ENCODE data around the gene EHMT1. TPM values are rescaled to one million over a fixed set of nuclear protein-coding genes. Genes with fewer than 3 reads are reported as not detected.
"Not testable (repeated sequence)": the region's sequence is repeated elsewhere in the genome, so short reads cannot be mapped to it uniquely, and the experiment has no call there.

The EHMT1 gene
- total RNA-seq, 1 donor from 2014 or later: 38.3 TPM

DNA sequence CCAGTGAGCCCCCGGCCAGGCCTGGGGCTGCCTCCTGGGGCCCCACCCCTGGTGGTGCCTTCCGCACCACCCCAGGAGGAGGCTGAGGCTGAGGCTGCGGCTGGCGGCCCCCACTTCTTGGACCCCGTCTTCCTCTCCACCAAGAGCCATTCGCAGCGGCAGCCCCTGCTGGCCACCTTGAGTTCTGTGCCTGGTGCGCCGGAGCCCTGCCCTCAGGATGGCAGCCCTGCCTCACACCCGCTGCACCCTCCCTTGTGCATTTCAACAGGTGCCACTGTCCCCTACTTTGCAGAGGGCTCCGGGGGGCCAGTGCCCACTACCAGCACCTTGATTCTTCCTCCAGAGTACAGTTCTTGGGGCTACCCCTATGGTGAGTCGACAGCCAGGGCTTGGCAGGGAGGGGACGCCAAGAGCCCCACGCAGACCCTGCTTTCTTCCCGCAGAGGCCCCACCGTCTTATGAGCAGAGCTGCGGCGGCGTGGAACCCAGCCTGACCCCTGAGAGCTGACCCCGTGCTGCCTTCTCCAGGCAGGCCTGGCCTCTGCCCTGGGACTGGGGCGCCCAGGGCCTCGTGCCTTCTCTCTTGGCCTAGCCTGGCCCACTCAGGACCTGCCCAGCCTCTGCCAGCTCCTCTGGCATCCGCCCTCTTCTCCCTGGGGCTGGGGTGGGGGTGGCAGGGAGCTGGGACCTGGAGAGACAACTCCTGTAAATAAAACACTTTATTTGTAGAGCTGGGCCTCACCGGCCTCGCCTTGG lies 4.0 kb upstream of the EHMT1 start:
- DNase-seq (ENCODE audit: low read depth in 2 of 2): no peak

DNA sequence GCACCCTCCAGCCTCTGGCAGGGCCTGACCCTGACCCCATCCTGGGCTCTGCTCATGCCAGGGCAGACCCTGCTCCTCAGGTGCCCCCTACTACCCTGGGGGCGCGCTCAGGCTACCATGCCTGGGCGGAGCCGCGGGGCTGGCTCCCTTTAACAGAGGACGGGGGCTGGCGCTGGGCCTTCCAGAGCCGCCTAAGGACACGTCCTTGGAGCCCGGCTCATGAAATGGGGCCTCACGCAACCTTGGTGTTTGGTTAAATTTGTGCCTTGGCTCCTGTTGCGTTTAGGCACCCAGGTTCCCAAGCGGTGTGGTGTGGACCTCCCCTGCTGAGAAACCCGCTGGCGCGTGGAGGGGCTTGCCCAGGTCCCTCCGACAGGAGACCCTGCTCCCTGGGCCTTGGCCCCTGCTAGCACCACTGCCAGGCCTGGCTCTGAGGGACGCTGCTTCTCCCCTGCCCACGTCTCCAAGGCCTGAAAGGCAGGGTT lies 3.4 kb upstream of the EHMT1 start:
- DNase-seq (ENCODE audit: low read depth in 2 of 2): no peak

DNA sequence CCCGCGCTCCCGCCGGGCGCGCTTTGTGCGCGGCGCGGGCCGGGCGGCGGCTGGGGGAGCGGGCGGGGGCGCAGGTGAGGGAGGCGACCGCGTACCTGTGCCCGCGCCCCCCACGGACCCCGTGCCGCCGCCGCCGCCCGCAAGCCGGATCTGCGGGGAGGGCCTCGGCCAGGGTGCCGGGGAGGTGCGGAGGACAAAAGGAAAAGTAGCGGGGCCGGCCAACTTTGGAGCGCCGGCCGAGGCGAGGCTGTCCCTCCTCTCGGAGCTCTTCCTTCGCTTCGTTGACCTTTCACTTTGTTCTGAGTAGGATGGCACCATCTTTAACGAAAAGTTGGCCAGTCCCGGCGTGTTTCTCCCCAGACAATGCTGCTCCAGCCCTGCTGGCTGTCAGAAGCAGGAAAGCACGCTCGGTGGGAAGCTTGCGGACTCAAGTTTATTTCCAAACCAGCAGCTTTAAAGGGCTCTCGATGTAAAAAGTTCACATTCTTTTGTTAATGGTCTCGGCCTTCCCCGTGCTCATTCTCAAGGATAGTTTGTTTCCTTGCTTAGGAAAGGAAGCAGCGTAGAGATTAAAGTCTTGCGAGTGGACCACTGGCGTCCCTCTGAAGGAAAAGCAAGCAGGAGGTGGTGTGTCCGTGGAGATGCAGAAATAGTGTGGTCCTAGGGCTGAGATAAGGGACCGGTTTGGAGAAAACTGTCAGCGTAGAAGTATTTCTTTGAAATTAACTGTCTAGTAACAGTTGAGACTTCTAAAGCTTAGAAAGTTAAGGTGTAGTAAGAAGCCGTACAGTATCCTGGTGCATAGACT lies 639 bp downstream of the EHMT1 start:
- DNase-seq (ENCODE audit: low read depth in 2 of 2): peak in 1 of 2 donors; percentile 47

DNA sequence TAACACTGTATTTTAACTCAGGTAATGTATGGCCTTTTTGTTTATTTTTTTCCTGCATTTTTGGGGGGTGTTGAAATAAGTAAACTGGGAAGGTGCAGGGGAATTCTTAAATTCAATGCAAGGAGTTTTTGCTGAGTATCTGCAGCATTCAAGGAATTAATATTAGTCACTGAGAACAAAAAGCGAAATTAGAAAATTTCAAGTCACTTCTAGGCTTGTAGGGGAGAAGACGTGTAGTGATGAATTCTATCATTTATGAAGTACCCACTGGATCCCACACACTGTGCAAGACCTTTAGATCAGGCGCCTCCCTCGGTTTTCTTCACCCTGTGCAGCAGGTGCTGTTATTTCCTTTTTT lies 1.2 kb downstream of the EHMT1 start:
- DNase-seq (ENCODE audit: low read depth in 2 of 2): no peak

DNA sequence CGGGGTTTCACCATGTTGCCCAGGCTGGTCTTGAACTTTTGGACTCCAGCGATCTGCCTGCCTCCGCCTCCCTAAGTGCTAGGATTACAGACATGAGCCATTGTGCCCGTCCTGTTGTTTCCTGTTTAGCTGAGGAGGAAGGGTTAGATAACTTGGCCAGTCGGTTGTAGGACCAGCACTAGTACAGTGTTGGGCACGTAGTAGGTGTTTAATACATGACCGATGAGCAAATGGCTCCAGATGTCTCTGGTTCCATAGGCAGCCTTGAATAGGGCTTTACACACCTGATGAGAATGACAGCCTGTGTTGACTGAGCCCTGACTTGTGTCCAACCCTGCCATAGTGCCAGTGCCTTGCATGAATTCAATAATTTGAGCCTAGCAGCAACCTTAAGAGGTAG lies 1.8 kb downstream of the EHMT1 start:
- no peak for DNase-seq (ENCODE audit: low read depth in 2 of 2)

DNA sequence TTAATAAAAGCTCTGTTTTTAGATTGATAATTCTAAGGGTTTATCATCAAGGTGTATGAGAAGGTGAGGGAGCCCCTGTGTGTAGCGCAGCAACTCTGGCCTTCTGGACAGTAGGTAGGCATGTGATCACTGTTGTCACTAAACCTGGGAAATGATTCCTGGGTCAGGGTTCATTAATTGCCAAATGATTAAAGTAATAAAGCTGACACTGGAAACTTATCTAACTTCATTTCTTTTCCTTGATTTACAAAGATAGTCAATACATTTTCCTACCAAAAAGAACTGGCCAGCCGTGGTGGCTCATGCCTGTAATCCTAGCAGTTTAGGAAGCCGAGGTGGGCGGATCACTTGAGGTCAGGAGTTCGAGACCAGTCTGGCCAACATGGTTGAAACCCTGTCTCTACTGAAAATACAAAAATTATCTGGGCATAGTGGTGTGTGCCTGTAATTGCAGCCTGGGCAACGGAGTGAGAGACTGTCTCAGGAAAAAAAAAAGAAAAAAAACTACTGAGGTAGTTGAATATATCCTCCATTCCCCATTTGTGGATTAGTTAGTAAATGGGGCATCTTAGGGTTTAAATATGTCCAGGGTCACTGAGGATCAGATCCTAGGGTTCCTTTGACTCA lies 2.4 kb downstream of the EHMT1 start:
- peak in 1 of 2 donors; percentile 20 for DNase-seq (ENCODE audit: low read depth in 2 of 2)

DNA sequence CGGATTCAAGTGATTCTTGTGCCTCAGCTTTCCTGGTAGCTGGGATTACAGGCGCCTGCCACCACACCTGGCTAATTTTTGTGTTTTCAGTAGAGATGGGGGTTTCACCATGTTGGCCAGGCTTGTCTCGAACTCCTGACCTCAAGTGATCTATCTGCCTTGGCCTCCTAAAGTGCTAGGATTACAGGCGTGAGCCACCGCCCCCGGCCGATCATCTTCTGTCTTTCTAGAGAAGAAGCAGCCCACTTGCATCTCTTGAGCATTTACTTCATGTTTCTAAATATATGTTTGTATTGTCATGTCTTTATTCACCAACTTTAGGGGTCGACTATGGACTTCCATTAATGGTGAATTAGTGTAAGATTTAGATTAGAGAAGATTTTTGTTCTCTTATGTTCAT lies 3.4 kb downstream of the EHMT1 start:
- not testable (repeated sequence) for DNase-seq (ENCODE audit: low read depth in 2 of 2)

DNA sequence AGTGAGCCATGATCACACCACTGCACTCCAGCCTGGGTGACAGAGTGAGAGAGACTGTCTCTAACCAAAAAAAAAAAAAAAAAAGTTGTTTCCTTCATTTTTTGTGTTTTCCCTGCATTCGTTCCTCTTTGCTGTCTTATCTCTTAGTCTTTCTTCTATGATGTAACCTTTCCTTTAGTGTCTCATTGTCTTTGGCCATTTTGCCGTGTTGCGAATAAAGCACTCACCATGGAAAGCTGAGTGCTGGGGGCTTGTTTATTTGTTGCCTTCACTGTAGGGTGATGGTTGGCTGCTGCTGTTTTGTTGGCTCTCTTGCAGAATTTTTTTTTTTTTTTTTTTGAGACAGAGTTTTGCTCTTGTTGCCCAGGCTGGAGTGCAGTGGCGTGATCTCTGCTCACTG lies 7.7 kb downstream of the EHMT1 start:
- DNase-seq (ENCODE audit: low read depth in 2 of 2): no peak

DNA sequence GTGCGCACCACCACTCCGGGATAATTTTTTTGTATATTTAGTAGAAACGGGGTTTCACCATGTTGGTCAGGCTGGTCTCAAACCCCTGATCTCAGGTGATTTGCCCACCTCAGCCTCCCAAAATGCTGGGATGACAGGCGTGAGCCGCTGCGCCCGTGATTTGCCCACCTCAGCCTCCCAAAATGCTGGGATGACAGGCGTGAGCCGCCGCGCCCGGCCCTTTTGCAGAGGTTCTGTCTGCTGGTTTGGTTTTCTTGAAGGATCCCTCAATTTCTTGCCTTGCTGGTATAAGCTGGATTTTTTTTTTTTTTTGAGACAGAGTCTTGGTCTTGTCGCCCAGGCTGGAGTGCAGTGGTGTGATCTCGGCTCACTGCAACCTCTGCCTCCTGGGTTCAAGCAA lies 8.6 kb downstream of the EHMT1 start:
- DNase-seq (ENCODE audit: low read depth in 2 of 2): not testable (repeated sequence)

DNA sequence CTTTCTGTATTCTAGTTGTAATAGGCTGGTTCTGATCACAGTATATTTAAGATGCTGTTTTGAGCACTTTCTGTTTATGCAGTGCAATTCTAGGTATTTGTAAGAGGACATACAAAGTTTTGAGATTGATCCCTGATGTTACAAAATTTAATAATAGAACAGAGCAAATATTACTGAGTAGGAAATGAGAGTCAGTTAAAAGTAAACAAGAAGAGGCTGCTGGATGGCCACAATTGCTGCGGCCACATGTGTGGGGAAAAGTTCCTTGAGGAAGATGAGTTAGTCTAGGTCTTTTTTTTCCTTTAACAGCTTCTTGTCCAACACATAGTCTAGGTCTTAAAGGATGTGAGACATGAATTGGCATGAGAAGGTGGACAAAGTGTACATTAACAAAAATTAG lies 11.3 kb downstream of the EHMT1 start:
- no peak for DNase-seq (ENCODE audit: low read depth in 2 of 2)

DNA sequence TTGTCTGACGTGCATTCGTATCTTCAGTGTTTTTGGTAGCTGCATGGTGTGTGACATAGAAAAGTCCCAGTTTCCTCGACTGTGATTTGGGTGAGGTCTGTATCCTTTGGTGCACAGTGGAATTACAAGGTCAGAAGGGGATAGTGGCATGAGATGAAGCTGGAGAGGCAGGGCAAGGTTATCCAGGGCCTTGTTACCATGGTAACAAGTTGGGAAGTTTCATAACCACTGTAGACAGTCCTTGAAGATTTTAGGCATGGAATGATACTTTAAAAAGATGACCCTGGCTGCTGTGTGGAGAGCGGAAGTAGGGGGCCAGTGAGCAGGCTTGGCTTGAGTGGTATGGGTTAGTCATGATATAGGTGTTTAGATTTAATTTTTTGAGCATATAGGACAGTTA lies 11.9 kb downstream of the EHMT1 start:
- no peak for DNase-seq (ENCODE audit: low read depth in 2 of 2)

DNA sequence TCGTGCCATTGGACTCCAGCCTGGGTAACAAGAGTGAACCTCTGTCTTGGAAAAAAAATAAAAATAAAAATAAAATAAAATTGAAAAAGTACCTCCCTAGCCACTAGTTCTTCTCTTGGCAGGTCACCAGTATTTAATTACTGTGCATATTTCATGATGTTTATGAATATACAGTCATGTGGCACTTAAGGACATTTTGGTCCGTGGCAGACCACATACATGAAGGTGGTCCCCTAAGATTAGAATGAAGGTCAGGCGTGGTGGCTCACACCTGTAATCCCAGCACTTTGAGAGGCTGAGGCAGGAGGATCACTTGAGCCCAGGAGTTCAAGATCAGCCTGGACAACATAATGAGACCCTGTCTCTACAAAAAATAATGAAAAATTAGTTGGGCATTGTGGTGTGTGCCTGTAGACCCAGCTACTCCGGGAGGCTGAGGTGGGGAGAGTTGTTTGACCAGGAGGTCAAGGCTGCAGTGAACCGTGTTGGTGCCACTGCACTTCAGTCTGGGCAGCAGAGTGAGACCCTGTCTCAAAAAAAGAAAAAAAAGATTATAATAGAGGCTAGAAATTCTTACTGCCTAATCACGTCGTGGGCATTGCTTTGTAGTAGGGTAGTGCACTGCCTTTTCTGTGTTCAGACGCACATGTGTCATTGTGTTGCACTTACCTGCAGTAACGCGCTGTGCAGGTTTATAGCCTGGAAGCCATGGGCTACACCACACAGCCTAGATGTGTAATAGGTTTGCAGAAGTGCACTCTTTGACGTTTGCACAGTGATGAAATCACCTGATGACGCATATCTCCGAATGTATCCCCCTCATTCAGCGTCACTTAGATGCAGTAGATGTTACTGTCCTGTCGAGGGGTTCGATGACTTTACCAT lies 12.8 kb downstream of the EHMT1 start:
- no peak for DNase-seq (ENCODE audit: low read depth in 2 of 2)

DNA sequence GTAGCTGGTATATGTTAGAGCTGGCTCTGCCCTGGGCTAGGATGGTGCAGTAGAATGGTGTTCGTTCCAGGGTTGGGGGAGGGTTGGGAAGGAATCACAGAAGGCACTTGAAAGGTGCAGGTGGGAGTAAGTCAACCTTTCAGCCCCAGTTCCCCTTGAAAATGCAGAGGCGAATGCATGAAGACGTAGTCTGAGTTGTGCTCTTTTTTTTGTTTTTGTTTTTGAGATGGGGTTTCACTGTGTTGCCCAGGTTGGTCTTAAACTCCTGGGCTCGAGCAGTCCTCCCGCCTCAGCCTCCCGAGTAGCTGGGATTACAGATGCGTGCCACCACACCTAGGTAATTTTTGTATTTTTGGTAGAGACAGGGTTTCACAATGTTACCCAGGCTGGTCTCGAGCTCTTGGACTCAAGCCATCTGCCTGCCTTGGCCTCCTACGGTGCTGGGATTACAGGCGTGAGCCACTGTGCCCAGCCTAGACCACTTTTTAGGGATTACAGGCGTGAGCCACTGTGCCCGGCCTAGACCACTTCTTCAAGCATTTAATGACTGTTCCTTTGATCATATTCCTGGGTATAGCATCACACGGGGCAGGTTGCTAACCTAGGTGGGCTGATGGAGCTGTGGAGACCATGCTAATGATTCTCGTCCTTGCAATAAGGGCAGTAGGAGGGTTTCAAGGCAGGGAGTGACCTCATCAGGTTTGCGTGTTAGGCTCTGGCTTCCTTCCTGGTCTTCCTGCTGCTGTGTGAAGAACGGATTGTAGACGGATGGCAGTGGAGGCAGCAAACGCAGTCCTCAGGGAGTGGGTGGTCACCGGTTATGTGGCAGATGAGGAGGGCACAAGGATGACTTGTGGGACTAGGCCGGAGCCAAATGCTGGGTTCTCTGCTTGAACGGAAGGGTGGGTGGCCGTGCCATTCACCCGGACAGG lies 13.7 kb downstream of the EHMT1 start:
- DNase-seq (ENCODE audit: low read depth in 2 of 2): peak in 1 of 2 donors; percentile 78

DNA sequence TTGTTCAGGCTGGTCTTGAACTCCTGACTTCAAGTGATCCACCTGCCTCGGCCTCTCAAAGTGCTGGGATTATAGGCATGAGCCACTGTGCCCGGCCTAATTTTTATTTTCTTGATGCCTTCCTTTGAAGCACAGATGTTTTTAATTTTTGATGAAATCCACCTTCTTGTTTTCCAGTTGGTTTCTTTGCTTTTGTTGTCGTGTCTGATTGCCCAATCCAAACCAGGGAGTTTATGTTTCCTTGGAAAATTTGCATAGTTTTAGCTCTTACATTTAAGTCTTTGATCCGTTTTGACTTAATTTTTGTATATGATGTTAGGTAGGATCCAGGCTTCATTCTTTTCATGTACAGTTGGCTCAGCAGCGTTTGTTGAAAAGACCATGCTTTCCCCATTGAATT lies 15.2 kb downstream of the EHMT1 start:
- no peak for DNase-seq (ENCODE audit: low read depth in 2 of 2)

DNA sequence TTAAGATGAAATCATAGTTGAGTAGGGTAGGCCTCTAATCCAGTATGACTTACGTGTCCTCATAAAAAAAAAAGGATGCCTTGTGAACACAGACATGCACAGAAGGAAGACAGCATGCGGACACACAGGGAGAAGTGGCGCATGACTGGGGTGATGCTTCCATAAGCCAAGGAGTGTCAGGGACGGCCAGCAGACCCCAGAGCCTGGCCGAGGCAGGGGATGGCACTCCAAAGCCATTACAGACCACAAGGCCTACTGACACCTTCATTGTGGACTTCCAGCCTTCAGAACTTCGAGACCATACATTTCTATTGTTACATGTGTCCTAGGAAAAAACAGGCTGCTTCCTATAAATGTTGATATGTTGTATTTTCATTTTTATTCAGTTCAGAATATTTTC lies 19.9 kb downstream of the EHMT1 start:
- no peak for DNase-seq (ENCODE audit: low read depth in 2 of 2)

DNA sequence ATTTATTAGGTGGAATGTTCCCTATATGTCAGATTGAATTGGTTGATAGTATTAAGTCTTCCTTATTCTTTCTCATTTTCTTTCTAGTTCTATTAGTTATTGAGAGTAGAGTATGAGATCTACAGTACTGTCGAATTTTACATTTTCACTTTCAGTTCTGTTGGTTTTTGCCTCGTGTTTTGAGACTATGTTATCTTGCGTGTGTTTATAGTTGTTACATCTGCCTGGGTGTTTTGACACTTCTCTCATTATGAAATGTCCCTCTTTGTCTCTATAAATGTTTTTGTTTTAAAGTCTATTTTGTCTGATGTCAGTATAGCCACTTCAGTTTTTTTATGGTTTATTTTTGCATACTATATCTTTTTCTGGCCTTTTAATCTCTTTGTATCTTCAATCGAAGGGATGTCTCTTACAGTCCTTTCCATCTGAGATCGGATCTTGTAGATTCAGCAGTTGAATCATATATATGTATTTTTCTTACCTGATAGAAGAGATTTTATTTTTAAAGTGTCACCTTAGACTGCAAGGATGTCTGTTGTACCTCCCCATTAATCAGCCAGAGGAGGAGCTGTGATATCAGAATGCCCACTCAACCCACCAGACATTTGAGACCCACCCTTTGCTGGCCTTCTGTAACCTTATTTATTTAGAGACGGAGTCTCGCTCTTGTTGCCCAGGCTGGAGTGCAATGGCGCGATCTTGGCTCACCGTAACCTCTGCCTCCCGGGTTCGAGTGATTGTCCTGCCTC lies 20.7 kb downstream of the EHMT1 start:
- DNase-seq (ENCODE audit: low read depth in 2 of 2): no peak

DNA sequence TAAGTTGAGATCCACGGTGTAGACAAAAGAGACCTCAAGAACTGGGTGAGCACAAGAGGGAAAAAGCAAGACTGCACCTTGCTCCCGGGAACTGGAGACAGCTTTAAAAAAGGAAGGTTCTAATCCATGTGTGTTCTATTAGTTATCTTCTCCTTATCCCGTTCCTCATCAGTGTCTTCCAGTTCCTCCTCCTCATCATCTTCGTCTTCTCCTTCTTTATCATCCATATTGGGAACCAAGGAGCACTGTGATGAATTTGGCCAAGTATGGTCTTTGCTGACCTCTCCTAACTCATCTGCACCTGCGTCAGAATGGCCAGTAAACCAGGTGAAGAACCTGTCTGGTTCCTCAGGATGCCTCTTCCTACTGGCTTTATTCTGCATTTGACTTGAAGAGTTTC lies 22.1 kb downstream of the EHMT1 start:
- no peak for DNase-seq (ENCODE audit: low read depth in 2 of 2)

DNA sequence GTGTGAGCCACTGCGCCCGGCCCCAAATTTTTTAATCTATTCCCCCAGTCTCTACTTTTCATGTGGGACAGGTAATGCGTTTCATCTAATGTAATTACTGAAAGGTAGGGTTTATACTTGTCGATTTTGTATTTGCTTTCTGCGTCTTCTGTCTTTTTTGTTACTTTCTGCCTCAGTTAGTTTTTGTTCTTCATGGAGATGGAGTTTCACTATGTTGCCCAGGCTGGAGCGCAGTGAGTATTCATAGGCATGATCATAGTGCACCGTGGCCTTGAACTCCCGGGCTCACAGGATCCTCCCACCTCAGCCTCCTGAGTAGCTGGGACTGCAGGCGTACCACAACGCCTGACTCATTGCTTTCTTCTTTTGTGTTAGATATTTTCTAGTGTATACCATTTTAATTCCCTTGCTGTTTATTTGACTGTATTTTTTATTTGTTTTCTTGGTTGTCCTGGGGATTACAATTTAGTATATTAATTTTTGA lies 23.4 kb downstream of the EHMT1 start:
- no peak for DNase-seq (ENCODE audit: low read depth in 2 of 2)

DNA sequence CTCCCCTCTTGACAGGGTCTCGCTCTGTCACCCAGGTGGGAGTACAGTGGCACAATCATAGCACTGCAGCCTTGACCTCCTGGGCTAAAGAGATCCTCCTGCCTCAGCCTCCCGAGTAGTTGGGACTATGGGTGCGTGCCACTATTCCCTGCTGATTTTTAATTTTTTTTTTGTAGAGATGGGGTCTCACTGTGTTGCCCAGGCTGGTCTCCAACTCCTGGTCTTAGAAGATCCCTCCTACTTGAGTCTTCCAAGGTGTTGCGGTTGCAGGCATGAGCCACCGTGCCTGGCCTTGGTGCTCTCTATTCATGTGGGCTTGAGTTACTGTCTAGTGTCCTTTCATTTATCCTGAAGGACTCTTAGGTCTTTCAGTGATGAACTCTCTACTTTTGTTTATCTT lies 24.1 kb downstream of the EHMT1 start:
- DNase-seq (ENCODE audit: low read depth in 2 of 2): no peak
